ENCODE measurements around the gene CFAP73. TPM values are rescaled to one million over a fixed set of nuclear protein-coding genes. Genes with fewer than 3 reads are reported as not detected.
"Not testable (repeated sequence)": the region's sequence is repeated elsewhere in the genome, so short reads cannot be mapped to it uniquely, and the experiment has no call there.

CFAP73 gene
- total RNA-seq, 1 donor from 2014 or later, result not detected

GRCh38 chr12:113136128-113136989 is 13.2 kb upstream of the CFAP73 start:
- H3K36me3 ChIP-seq (ENCODE audit: control insufficient read depth, insufficient read depth, low read length), result no peaks in the 10 kb centered on the region
- TF ChIP-seq CTCF (IDR thresholded peaks at IDR 0.05; ENCODE audit: insufficient read depth, low read length, severe bottlenecking), result no peak
- DNase-seq (ENCODE audit: low read depth) (no peak), FAIRE-seq (no peak)
- H3K27me3 ChIP-seq (ENCODE audit: control insufficient read depth, insufficient read depth, low read length), result no peaks in the 10 kb centered on the region
- no peak overlapping the region for H3K4me3 ChIP-seq (ENCODE audit: low read depth, low read length)

GRCh38 chr12:113136990-113137511 is 12.5 kb upstream of the CFAP73 start:
- Histone ChIP-seq H3K4me3 (ENCODE audit: low read depth, low read length) (no peak overlapping the region), H3K36me3 (ENCODE audit: control insufficient read depth, insufficient read depth, low read length) (no peaks in the 10 kb centered on the region)

GRCh38 chr12:113137861-113138783 is 11.4 kb upstream of the CFAP73 start:
- DNase-seq (ENCODE audit: low read depth) (no peak), FAIRE-seq (no peak)
- H3K4me3 ChIP-seq (ENCODE audit: low read depth, low read length), result no peak overlapping the region
- no peaks in the 10 kb centered on the region for H3K36me3 ChIP-seq (ENCODE audit: control insufficient read depth, insufficient read depth, low read length)
- H3K27me3 ChIP-seq (ENCODE audit: control insufficient read depth, insufficient read depth, low read length), result no peaks in the 10 kb centered on the region
- no peak for TF ChIP-seq CTCF (IDR thresholded peaks at IDR 0.05; ENCODE audit: insufficient read depth, low read length, severe bottlenecking)

More at GRCh38 chr12:113136990-113137511, 12.5 kb upstream of the CFAP73 start:
- H3K27me3 ChIP-seq (ENCODE audit: control insufficient read depth, insufficient read depth, low read length), result no peaks in the 10 kb centered on the region
- FAIRE-seq (no peak), DNase-seq (ENCODE audit: low read depth) (no peak)
- TF ChIP-seq CTCF (IDR thresholded peaks at IDR 0.05; ENCODE audit: insufficient read depth, low read length, severe bottlenecking), result no peak

- H3K36me3 ChIP-seq (ENCODE audit: control insufficient read depth, insufficient read depth, low read length), result no peaks in the 10 kb centered on the region
- H3K27me3 ChIP-seq (ENCODE audit: control insufficient read depth, insufficient read depth, low read length), result no peaks in the 10 kb centered on the region
- TF ChIP-seq CTCF (IDR thresholded peaks at IDR 0.05; ENCODE audit: insufficient read depth, low read length, severe bottlenecking), result no peak
- H3K4me3 ChIP-seq (ENCODE audit: low read depth, low read length), result no peak overlapping the region
- FAIRE-seq, result no peak
- no peak for DNase-seq (ENCODE audit: low read depth)
Measured at GRCh38 chr12:113138826-113139225, 10.7 kb upstream of the CFAP73 start.

- DNase-seq (ENCODE audit: low read depth) (no peak), FAIRE-seq (no peak)
- TF ChIP-seq CTCF (IDR thresholded peaks at IDR 0.05; ENCODE audit: insufficient read depth, low read length, severe bottlenecking), result no peak
- no peaks in the 10 kb centered on the region for H3K27me3 ChIP-seq (ENCODE audit: control insufficient read depth, insufficient read depth, low read length)
- no peaks in the 10 kb centered on the region for H3K36me3 ChIP-seq (ENCODE audit: control insufficient read depth, insufficient read depth, low read length)
- H3K4me3 ChIP-seq (ENCODE audit: low read depth, low read length), result no peak overlapping the region
Measured at GRCh38 chr12:113140706-113141105, 8.8 kb upstream of the CFAP73 start.

GRCh38 chr12:113141716-113142115 is 7.8 kb upstream of the CFAP73 start:
- not testable (repeated sequence) for H3K27me3 ChIP-seq (ENCODE audit: control insufficient read depth, insufficient read depth, low read length); H3K36me3 ChIP-seq (ENCODE audit: control insufficient read depth, insufficient read depth, low read length); H3K4me3 ChIP-seq (ENCODE audit: low read depth, low read length); DNase-seq (ENCODE audit: low read depth); FAIRE-seq

All from bronchial epithelial cell (primary cell).